GM18498 (cell line): ENCODE results near the gene WNT9B.
"Not testable (repeated sequence)": the region's sequence is repeated elsewhere in the genome, so short reads cannot be mapped to it uniquely, and the experiment has no call there.

Experiments
- ATAC-seq: cut with Tn5 transposase; IDR thresholded peaks from one replicate; pipeline ENCODE4 v1.9.1; 2021; ENCODE audit warnings: mild to moderate bottlenecking, moderate library complexity; ENCODE audit not compliant: unreplicated experiment

Gene WNT9B

GRCh38 chr17:46821482-46822387 lies 29.6 kb upstream of the WNT9B start:
- no peak for ATAC-seq

GRCh38 chr17:46822388-46822921 lies 28.9 kb upstream of the WNT9B start:
- no peak for ATAC-seq

DNA sequence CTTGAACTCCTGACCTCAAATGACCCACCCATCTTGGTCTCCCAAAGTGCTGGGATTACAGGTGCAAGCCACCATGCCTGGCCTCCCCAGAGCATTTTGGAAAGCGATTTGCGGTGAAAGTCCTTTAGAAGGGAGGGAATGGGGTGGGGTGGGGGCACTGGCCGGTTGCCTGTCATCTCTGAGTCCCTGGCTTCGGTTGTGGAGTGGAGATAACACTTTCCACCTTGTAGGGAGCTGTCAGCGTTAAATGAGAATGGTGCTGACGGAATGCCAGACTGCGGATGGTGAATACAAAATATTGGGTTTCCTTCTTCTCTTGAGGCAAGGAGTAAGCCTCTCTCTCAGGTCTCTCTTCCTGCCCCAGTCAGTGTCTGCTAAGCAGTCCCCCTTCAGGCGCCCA lies 27.7 kb upstream of the WNT9B start:
- no peak for ATAC-seq

- ATAC-seq: no peak
Observed at GRCh38 chr17:46826116-46826515, 25.3 kb upstream of the WNT9B start.

- ATAC-seq: no peak
Observed at GRCh38 chr17:46827274-46827673, 24.1 kb upstream of the WNT9B start.

DNA sequence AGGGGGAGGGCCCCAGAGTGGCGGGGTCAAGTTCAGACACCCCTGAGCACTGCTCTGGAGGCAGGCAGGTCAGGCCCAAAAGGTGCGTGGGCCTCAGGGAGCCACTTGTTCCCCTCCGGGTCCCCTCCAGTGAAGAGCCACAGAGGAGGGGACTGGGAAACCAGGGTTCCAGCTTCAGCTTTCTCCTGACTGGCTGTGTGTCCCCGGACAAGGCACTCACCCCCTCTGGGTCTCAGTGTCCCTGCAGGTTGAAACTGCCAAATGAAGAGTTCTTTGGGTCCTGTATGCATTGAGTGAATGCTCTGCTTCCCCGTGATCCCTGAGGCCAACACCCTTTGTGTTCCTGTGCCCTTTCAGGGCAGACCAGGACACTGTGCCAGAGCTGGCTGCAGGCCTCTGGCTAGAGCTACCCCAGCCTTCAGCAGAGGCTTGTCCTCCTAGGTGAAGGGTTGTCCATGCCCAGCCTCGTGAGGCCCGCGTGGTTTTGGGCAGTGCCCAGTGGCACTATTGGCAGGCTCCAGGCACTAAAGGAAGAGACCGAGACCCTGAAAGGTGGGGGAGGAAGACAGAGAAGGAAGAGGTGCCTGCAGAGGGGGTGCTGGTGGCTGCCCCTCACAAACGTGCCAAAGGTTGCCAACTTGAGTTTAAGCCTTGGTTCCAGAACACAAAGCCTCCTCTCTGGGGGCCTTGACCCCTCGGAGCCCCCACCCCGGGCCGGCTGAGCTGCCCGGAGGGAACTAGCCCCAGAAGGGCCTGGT lies 19.6 kb upstream of the WNT9B start:
- no peak for ATAC-seq

GRCh38 chr17:46832331-46832821 lies 19.0 kb upstream of the WNT9B start:
- no peak for ATAC-seq

DNA sequence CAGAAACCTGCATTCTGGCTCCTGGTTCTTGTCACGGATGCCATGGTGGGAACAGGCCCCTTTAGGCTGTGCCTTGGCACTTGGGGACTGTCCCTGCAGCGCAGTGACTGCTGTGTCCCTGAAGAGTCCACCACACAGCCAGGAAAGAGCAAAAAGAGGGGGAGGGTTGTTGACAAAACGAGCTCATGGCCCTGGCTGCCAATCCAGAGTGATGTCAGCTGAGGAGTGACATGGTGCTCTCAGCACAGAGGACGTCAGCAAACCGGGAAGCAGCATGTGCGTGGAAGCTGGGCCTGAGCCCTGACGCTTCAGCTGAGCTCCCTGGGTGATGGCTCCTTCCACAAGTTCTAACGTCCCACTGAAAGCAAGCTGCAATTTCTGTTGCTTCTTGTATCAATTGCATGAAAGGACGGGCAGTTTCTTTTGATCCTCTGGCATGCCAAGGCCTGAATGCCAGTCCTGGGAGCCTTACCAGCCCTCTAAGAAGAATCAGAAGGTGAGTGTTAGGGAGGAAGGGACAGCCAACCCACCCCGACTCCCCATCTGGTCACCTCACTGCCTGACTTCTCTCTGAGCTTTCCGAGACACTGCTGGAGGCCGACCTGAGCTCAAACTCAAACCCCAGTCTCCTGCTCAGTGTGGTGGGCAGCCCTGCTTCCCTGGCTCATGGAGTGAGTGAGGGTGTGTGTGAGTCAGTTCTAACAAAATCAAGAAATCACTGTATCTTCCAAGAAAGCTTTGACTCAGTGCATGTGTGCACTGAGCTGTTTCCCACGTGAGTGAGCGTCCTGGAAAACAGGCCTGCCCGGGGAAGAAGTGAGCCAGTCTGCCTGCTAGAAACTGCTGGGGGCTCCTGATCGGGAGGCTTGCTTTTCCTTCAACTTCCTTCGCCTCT lies 18.2 kb upstream of the WNT9B start:
- ATAC-seq: no peak

DNA sequence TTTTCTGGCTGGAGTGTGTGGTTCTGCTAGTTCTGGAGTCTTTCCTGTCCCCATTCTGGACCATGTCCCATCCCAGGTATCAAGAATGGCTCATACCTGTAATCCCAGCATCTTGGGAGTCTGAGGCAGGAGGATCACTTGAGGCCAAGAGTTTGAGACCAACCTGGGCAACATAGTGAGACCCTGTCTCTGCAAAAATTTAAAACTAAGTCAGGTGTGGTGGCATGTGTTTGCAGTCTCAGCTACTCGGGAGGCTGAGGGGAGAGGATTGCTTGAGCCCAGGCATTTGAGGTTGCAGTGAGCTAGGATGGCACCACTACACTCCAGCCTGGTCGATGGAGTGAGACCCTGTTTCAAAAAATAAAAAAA lies 17.6 kb upstream of the WNT9B start:
- ATAC-seq: no peak

GRCh38 chr17:46834846-46835245 lies 16.5 kb upstream of the WNT9B start:
- no peak for ATAC-seq

DNA sequence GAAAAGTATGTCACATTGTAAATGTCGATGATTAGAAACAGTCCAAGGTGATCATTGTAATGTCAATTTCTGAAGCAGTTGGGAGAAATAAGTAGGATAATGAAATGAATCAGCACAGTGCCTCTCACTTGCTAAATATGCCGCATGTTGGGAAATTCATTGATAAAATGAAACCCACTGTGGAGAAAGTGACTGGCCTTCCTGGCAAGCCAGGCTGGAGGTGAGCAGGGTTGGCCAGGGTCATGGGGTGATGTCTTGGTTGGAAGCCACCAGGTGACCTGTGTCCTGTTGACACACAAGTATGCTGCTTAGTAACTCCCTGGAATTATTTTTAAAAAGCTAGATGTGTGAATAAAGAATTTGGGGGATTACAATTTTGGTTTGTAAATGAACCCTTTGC lies 14.9 kb upstream of the WNT9B start:
- ATAC-seq: no peak

- no peak for ATAC-seq
Observed at GRCh38 chr17:46837521-46837920, 13.9 kb upstream of the WNT9B start.

DNA sequence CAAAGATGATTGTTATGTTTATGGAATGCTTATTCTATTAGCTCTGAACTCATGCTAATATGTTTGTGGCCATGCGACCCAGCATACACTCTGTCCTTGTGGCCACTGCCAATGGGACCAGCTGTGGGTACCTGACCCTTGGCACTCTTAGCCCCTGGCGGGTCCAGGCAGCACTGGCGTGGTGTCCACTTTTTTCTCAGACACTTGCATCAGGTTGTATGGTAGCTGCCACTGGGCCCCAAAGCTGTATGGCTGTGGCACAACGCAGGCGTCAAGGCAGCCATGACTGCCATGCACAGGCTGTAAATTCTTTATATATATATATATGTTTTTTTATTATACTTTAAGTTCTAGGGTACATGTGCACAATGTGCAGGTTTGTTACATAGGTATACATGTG lies 12.2 kb upstream of the WNT9B start:
- no peak for ATAC-seq

DNA sequence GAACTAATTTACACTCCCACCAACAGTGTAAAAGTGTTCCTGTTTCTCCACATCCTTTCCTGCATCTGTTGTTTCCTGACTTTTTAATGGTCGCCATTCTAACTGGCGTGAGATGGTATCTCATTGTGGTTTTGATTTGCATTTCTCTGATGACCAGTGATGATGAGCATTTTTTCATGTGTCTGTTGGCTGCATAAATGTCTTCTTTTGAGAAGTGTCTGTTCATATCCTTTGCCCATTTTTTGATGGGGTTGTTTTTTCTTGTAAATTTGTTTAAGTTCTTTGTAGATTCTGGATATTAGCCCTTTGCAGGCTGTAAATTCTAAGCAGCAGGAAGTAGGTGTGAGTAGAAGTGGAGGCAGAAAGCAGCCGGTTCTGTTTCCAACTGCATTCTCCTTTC lies 10.8 kb upstream of the WNT9B start:
- ATAC-seq: not testable (repeated sequence)

DNA sequence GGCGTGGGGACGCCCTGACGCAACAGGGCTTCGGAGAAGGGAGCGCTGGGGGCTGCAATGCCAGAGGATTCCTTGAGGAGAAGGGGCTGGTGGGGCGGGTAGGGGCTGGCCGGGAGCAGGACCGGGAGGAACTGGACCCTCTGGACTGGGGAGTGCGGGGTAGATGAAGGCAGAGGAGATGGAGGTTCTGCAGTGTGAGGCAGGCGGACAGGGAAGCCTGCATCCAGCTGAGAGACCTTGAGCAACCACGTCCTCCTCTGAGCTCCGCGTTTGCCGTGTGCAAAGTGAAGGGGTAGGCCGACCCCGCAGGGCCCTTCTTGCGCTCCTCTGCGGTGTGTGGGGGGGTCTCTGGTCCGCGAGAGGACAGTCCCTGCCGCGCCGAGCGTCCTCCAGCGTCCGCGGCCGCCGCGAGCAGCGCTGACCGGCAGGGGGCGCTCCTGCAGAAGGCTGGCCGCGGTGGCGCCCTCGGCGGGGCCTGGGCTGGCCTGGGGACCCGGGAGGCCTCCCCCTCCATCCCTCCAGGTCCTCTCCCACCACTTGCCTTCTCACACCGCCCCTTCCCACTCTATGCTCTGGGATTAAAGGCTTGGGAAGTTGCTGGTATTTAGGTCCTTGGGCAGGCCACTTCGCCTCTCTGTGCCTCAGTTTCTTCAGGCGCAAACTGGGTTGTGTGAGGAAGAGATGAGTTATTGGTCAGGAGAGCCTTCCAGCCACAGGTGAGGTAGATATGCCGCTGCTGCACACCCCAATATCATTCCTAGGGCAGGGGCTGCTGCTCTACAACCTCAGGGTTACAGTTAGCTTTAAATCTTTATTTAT lies 9.6 kb upstream of the WNT9B start:
- ATAC-seq: no peak

- ATAC-seq: no peak
Observed at GRCh38 chr17:46842835-46843234, 8.5 kb upstream of the WNT9B start.

GRCh38 chr17:46847204-46848191 lies 3.9 kb upstream of the WNT9B start:
- ATAC-seq: no peak

- ATAC-seq: no peak
Observed at GRCh38 chr17:46848534-46848933, 2.8 kb upstream of the WNT9B start.

DNA sequence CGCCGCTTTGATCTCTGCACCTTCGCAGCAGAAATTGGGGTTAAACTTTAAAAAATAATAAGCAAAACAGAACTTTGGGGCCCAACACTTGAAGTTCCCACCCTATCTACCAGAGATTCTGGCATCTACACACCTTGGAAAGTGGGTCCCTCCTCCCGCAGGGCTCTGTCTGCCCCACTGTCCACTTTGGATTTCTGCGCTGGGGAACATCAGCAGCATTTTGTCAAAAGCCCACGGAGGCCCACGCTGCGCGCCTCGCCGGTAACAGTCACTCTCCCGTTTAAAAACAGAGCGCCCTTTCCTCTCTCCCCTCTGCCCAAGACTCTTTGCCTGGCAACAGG lies 725 bp upstream of the WNT9B start:
- no peak for ATAC-seq
